CD4-positive, alpha-beta T cell (primary cell): Measurements from ENCODE around the gene KCNJ15. TPM values are rescaled to one million over a fixed set of nuclear protein-coding genes. Genes with fewer than 3 reads are reported as not detected.

Source experiments
- ATAC-seq: fragments of 200-7000 bp; cut with Tn5 transposase; one replicate; pipeline ENCODE4 v1.10.0; 2022; ENCODE audit warnings: mild to moderate bottlenecking; ENCODE audit not compliant: poor library complexity
- CTCF ChIA-PET: fragments of 350-600 bp; sonication (Branson Sonifier 250); formaldehyde crosslinking; loops from one replicate; lab custom pipeline; 2021; ENCODE audit warnings: antibody characterized with exemption, inconsistent platforms; lab: Charles Lee
- POLR2A ChIA-PET: fragments of 350-600 bp; sonication (Branson Sonifier 250); formaldehyde crosslinking; loops from one replicate; lab custom pipeline; 2021; ENCODE audit warnings: antibody characterized with exemption, inconsistent platforms; lab: Charles Lee
- DNase-seq, 14 experiments: peaks; one replicate each; pipeline ENCODE4 v3.0.0-alpha.2; 2013 to 2020; ENCODE audit warnings: mixed read lengths in 2 of 14
- H3K27ac ChIP-seq, 2 donors: one replicate each; pipeline versions ENCODE4 v1.5.1 to v1.7.0; 2013; ENCODE audit warnings: low read length in 2 of 2, low read depth in 1 of 2, mild to moderate bottlenecking in 1 of 2
- H3K27me3 ChIP-seq, 2 experiments: 1 replicate in 1 of 2; 2 replicates in 1 of 2; pipeline versions ENCODE4 v1.6.1 to v1.7.0; 2013; ENCODE audit warnings: low read length in 2 of 2, control low read depth in 1 of 2, mild to moderate bottlenecking in 1 of 2, moderate library complexity in 1 of 2; ENCODE audit not compliant: insufficient read depth in 2 of 2, control insufficient read depth in 1 of 2
- H3K36me3 ChIP-seq: one replicate; pipeline ENCODE4 v1.6.1; 2013; ENCODE audit warnings: low read length, control low read depth; ENCODE audit not compliant: insufficient read depth
- H3K4me1 ChIP-seq: one replicate; pipeline ENCODE4 v1.6.1; 2013; ENCODE audit warnings: low read length, control low read depth; ENCODE audit not compliant: insufficient read depth
- H3K4me3 ChIP-seq: one replicate; pipeline ENCODE4 v1.5.1; 2013; ENCODE audit warnings: mild to moderate bottlenecking, low read length, moderate library complexity
- H3K9me3 ChIP-seq, 2 experiments: 1 replicate in 1 of 2; 2 replicates in 1 of 2; pipeline versions ENCODE4 v1.6.1 to v1.7.0; 2013; ENCODE audit warnings: low read length in 2 of 2, mild to moderate bottlenecking in 2 of 2, control low read depth in 1 of 2, moderate library complexity in 1 of 2; ENCODE audit not compliant: control insufficient read depth in 1 of 2, insufficient read depth in 1 of 2
- H3K27ac Mint-ChIP-seq: one replicate; pipeline ENCODE4 v1.8.0; 2020; ENCODE audit warnings: mixed read lengths
- H3K27me3 Mint-ChIP-seq: one replicate; pipeline ENCODE4 v1.8.0; 2021; ENCODE audit warnings: mixed read lengths
- H3K36me3 Mint-ChIP-seq: one replicate; pipeline ENCODE4 v1.8.0; 2021; ENCODE audit warnings: low read depth, mixed read lengths
- H3K4me1 Mint-ChIP-seq: one replicate; pipeline ENCODE4 v1.8.0; 2021; ENCODE audit warnings: low read depth, mixed read lengths
- H3K4me3 Mint-ChIP-seq: one replicate; pipeline ENCODE4 v1.8.0; 2020; ENCODE audit warnings: mild to moderate bottlenecking, mixed read lengths
- H3K9me3 Mint-ChIP-seq: one replicate; pipeline ENCODE4 v1.8.0; 2020; ENCODE audit warnings: mixed read lengths
- intact Hi-C, 2 experiments: fragments of 100-400 bp; cut with DNase I in 1 of 2; cut with micrococcal nuclease in 1 of 2; formaldehyde crosslinking; loops; one replicate each; pipeline versions ENCODE4 v1.15.1 to v1.9.0; 2023 to 2025; cut with DNase I, micrococcal nuclease
- total RNA-seq, 174 experiments: library from RNA in 2 of 174; stranded (reverse) in 2 of 174; gene quantifications; one replicate each; pipeline ENCODE4 v1.2.3 and lab custom pipeline; 2021 to 2026
- TF ChIP-seq, protein P1 (sequence below): fragments of 200-600 bp; IDR thresholded peaks from one replicate; pipeline ENCODE4 v1.8.0; 2022; ENCODE audit warnings: antibody characterized with exemption, mild to moderate bottlenecking

The KCNJ15 gene
- total RNA-seq, 2 experiments from 2014 or later = 0.19 TPM; not detected in 1

DNA sequence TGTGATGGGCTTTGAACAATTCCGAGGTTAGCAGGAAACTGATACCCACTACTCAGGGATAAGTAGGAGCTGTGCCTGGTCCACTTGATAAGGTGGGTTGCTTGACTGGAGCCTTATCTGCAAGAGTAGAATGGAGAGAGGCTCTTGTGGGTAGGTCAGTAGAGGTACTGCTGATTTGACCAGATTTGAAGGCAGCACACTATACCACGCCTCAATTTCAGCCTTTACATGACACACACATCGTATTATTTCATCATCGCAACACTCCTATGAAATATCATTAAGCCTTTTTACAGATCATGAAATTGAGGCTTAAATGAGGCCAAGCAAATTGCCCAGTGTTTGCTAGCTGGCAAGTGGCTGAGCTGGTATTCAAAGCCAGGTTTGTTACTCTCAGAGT, 69.6 kb downstream of the KCNJ15 start:
- Mint-ChIP-seq H3K4me3 (no peak overlapping the region), H3K36me3 (no peaks in the 10 kb centered on the region), H3K9me3 (no peaks in the 10 kb centered on the region), H3K27me3 (no peaks in the 10 kb centered on the region), H3K4me1 (peaks cover 37% of the 10 kb centered on the region), H3K27ac (no peak overlapping the region)
- H3K9me3 ChIP-seq = no peaks in the 10 kb centered on the region
- H3K27ac ChIP-seq = no peak overlapping the region
- intact Hi-C loops = no loop called here
- TF ChIP-seq, protein P1, sequence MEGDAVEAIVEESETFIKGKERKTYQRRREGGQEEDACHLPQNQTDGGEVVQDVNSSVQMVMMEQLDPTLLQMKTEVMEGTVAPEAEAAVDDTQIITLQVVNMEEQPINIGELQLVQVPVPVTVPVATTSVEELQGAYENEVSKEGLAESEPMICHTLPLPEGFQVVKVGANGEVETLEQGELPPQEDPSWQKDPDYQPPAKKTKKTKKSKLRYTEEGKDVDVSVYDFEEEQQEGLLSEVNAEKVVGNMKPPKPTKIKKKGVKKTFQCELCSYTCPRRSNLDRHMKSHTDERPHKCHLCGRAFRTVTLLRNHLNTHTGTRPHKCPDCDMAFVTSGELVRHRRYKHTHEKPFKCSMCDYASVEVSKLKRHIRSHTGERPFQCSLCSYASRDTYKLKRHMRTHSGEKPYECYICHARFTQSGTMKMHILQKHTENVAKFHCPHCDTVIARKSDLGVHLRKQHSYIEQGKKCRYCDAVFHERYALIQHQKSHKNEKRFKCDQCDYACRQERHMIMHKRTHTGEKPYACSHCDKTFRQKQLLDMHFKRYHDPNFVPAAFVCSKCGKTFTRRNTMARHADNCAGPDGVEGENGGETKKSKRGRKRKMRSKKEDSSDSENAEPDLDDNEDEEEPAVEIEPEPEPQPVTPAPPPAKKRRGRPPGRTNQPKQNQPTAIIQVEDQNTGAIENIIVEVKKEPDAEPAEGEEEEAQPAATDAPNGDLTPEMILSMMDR = no peak
- no peak overlapping the region for H3K4me3 ChIP-seq
- CTCF ChIA-PET = interaction anchor here (0.8 kb wide), 1 partner anchor 9 kb away, joined by 3 read pairs; no protein-coding TSS in a partner anchor
- ATAC-seq (no peak), DNase-seq (no peak)
- peaks cover 21% of the 10 kb centered on the region for H3K4me1 ChIP-seq
- POLR2A ChIA-PET = no interaction called here
- H3K36me3 ChIP-seq = no peaks in the 10 kb centered on the region
- H3K27me3 ChIP-seq = no peaks in the 10 kb centered on the region

GRCh38 chr21:38326899-38327298, 70.1 kb downstream of the KCNJ15 start:
- H3K27me3 Mint-ChIP-seq = no peaks in the 10 kb centered on the region
- H3K4me3 ChIP-seq = no peak overlapping the region
- no peak overlapping the region for H3K4me3 Mint-ChIP-seq
- no peaks in the 10 kb centered on the region for H3K36me3 ChIP-seq
- ChIA-PET CTCF (interaction anchor here (0.8 kb wide), 1 partner anchor 9 kb away, joined by 3 read pairs; no protein-coding TSS in a partner anchor), POLR2A (no interaction called here)
- intact Hi-C loops = no loop called here
- no peaks in the 10 kb centered on the region for H3K27me3 ChIP-seq
- no peaks in the 10 kb centered on the region for H3K36me3 Mint-ChIP-seq
- no peak for DNase-seq
- H3K9me3 ChIP-seq = no peaks in the 10 kb centered on the region
- no peaks in the 10 kb centered on the region for H3K9me3 Mint-ChIP-seq
- no peak for ATAC-seq
- H3K27ac Mint-ChIP-seq = no peak overlapping the region
- no peak overlapping the region for H3K27ac ChIP-seq
- peaks cover 36% of the 10 kb centered on the region for H3K4me1 Mint-ChIP-seq
- H3K4me1 ChIP-seq = peaks cover 21% of the 10 kb centered on the region
- TF ChIP-seq, protein P1 = no peak

DNA sequence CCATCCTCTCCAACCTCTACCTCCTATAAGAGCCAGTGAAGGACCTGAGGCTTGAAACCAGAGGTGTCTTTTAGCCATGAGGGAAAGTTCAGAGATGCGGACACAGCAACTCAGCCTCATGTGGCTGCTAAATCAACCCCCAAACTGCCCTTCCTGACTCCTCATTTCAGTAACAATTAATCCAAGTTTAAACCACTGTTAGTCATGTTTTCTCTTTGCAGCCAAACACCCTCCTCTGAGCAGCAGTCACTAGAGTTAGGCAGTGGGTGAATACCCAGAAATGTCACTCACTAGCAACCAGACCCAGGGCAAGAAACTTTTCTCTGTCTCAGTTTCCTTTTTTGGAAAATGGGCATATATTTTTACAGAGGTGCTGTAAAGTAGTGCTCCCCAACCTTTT, 71.2 kb downstream of the KCNJ15 start:
- no peak overlapping the region for H3K4me3 Mint-ChIP-seq
- H3K27me3 Mint-ChIP-seq = no peaks in the 10 kb centered on the region
- H3K36me3 Mint-ChIP-seq = no peaks in the 10 kb centered on the region
- no peaks in the 10 kb centered on the region for H3K9me3 Mint-ChIP-seq
- ChIA-PET CTCF (no interaction called here), POLR2A (no interaction called here)
- Histone ChIP-seq H3K9me3 (no peaks in the 10 kb centered on the region), H3K36me3 (no peaks in the 10 kb centered on the region), H3K27ac (no peak overlapping the region), H3K4me3 (no peak overlapping the region), H3K27me3 (no peaks in the 10 kb centered on the region), H3K4me1 (peaks cover 20% of the 10 kb centered on the region)
- DNase-seq = no peak
- TF ChIP-seq, protein P1 = no peak
- ATAC-seq = no peak
- peaks cover 27% of the 10 kb centered on the region for H3K4me1 Mint-ChIP-seq
- H3K27ac Mint-ChIP-seq = no peak overlapping the region
- intact Hi-C loops = no loop called here
